Stimulated activated CD8-positive, alpha-beta memory T cell treated with anti-CD3 and anti-CD28 coated beads, Interleukin-4, amount 100 ng/mL, for 1 hour (primary cell): ENCODE measurements around the gene KIAA2012.
"Not testable (repeated sequence)": the region's sequence is repeated elsewhere in the genome, so short reads cannot be mapped to it uniquely, and the experiment has no call there.

Experiments used
- DNase-seq, 2 donors: peaks; one replicate each; pipeline ENCODE4 v3.0.0-alpha.2; 2020; ENCODE audit warnings: low read depth in 2 of 2, low spot score in 1 of 2

KIAA2012 gene

DNA sequence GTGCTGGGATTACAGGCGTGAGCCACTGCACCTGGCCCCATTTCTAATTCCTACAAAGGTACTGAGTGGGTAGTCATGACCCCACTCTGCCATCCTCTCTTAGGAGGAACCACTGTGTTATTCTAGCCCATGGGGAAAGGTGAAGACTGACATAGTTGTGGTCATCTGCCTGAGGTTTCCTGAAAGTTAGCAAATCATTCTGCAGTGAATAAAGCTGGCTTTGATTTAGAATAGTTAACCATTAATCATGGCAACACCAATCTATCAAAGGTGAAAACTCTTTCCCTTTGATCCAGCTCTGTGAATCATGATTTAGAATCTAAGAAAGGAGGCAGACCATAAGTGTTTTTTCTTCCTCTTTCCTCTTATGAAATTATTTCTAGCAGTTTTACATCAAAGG lies 114.5 kb downstream of the KIAA2012 start:
- no peak for DNase-seq

DNA sequence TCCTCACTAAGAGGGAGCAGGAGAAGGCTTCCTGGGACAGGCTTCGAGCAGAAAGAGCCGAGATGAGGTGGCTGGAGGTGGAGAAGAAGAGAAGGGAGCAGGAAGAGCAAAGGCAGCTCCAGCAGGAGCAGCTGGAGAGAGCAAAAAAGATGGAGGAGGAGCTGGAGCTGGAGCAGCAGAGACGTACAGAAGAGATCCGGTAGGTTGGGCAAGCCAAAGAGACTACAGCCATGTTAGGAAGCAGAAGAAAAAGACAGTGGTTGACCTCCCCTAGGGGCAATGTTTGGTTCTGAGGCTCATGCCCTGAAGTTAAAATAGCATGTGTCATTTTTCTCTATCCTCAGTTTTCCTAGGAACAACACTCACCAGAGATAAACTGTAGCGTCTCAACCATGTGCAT lies 120.2 kb downstream of the KIAA2012 start:
- no peak for DNase-seq

DNA sequence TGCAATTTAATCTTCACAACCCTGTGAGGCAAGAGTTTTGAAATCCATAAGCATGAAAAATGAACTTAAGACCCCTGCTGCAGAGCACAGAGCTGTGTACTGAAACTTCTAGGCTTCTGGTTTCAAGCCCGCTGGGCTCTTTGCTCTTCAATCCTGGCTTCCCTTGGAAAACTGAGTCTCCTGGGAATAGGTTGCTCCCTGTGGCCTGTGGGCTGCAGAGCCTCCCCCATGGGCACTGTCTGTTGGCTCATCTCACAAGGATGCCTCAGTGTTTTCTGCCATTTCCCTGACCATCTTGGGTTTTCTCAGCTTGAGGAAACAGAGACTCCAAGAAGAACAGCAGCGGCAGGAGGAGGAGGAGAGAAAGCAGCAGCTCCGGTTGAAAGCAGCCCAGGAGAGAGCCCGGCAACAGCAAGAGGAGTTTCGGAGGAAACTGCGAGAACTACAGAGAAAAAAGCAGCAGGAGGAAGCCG lies 120.9 kb downstream of the KIAA2012 start:
- DNase-seq, result no peak

DNA sequence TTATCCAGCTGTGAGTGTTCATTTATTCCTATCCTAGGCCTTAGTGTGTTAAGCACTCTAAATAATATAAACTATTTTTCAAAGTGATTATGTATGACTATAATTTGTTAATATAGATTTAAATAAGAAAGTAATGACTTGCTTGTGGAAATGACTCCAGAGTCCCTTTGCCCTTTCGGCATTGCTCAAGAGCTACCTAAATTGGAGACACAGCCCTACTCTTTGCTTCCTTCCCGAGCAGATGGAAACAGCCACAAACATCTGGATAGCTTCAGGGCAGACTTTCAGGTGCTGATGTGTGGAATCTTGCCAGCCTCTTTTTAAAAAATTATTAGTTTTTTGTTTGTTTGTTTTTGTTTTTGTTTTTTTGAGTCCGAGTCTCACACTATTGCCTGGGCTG lies 121.4 kb downstream of the KIAA2012 start:
- DNase-seq, result no peak

DNA sequence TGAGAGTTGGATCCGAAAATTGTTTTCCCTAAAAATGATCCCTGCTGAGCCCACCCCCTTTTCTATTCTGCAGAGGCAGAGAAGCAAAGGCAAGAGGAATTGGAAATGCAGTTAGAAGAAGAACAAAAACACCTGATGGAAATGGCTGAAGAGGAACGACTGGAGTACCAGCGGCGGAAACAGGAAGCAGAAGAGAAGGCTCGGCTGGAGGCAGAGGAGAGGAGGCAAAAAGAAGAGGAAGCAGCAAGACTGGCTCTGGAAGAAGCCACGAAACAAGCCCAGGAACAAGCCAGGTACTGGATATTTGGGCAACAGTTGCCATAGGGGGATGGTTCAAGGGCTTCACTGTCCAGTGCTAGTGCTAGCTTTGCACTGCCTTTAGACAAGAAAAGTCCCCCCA lies 123.7 kb downstream of the KIAA2012 start:
- no peak for DNase-seq

DNA sequence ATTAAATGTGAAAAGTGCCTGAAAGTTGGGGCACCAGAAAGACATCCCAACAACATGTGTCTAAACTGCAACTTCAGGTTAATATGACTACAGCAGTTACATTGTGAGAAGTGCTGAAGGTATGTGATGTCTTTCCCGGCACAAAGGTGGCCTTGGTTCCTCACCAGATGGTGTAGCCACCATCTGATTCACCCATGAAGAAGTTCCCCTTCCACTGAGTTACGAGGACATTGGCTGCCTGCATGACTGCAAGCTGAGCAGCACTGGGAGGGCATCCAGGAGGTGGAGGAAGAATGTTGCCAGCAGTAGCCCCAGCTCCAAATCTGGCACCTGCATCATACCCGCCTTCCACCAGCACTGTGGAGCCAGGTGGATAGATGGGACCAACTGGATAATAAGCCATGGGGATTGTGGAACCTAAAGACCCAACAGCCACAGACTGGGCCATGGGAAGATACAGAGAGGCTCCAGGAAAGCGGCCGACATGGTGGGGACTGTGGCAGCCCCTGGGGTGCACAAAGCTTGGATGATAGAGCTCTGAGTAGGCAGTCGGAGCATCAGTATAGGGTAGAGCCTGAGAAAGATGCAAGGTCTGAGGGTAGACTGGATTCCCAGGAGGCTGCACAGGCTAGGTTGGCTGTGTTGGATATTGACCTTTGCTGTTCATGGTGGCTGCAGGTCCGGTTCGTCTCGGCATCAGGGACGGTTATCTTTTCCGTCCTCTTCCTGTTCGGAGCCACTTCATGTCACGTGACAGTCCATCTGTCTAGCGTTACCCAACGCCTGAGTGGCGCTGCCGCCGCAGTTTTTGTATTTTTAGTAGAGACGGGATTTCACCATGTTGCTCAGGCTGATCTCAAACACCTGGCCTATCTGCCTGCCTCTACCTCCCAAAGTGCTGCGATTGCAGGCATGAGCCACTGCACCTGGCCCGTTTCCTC lies 128.4 kb downstream of the KIAA2012 start:
- DNase-seq, result no peak

DNA sequence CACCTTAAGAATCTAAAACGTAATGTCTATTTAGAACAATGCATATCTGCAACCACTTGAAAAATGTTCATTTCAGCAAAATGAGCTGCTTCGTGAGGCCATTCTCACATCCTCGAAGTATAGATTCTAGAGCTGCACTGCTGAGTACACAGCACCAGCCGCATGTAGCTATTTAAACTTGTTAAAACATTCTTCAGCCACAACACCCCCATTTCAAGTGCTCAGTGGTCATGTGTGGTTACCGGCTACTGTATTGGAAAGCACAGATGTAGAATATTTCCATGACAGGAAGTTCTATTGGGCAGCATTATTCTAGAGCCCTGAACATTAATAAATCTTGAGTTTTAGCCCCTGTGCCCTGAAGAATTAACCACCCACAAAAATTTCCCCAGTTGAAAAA lies 130.3 kb downstream of the KIAA2012 start:
- DNase-seq, result no peak

DNA sequence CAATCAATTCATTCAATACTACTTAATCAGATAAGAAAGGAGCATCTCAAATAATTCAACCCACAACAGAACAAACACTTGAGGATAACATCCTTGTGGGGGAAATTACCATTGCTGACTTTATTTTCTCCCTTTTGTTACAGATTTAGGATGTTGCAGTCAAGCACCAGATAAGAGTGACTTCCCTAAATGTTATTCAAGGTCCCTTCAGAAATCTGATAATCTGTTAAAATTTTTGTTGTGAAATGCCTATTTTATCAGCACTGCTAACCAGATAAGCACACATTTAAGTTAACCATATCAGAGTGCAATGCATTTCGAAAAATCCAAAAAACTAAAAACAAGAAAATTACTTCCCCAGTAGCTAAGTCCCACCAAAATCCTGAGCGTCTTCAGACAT lies 131.8 kb downstream of the KIAA2012 start:
- no peak for DNase-seq

DNA sequence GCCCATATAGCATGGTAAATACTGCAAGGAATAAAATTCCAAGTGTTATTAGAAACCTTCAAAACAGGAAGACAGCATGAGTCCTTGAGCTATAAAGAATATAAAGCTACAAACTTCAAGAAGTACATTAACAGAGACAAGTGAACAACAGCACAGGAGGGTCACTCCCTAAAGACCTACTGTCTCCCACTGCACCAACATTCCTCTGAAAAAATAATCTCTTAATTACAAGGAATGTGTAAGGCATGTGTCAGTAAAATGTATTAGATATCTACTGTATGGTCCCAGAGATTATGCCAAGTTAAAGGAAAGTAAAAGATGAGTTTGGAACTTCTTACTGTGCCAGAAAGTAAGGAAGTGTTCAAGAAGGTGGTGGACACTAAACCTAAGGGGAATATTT lies 135.5 kb downstream of the KIAA2012 start:
- no peak for DNase-seq

DNA sequence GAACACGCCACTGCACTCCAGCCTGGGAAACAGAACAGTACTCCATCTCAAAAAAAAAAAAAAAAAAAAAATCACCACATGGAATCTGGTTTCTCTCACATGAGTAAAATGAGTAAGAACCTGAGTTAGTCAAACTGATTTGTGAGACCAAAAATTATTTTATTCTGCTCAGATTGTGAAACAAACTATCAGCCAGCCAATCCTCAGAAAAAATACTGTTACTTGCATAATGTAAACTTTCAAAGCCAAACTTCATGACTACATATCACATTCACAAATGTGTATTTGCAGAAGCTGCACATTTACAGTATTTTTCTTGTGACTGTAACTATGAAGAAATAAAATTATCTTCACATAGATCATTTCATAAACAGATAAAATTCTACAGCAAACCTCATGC lies 142.1 kb downstream of the KIAA2012 start:
- no peak for DNase-seq

DNA sequence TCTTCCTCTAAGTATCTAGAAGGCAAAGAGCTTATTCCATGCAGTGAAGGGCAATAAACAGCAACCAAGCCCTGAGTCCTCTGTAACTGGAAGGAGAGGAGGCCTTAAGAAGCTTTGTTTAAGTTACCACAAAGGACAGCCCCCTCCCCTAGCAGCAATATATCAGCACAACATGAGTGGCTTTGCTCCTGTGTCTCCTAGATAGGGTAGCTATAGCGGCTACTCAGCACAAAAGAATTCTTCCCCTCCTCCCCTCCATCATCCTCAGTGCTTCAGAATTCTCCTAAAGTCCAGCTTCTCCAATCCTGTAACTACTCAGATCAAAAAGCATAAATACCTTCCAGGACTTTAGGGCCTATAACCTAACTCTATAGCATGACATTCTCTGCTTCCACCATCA lies 148.8 kb downstream of the KIAA2012 start:
- DNase-seq, result no peak

DNA sequence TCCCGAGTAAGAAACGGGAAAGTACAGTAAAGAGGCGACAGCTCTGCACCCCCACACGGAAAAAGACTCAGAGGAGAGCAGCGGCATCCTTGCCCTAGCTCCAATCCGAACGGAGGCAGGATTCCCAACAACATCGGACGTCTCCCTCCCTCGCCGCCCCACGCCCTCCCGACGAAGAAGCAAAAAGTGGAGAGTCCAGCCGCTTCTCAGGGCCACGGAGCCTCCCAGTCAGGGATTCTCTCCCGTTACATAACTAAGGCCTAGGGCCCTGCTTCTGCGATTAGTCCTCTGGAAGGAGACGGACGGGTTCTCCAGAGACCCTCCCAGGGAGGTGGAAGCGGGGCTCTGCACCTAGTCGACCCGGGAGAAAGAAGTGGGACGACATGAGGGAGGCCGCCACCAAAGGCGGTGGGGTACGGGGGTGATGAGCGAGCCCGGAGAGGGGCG lies 164.8 kb downstream of the KIAA2012 start:
- DNase-seq, result peak in 1 of 2 donors; percentile 2

DNA sequence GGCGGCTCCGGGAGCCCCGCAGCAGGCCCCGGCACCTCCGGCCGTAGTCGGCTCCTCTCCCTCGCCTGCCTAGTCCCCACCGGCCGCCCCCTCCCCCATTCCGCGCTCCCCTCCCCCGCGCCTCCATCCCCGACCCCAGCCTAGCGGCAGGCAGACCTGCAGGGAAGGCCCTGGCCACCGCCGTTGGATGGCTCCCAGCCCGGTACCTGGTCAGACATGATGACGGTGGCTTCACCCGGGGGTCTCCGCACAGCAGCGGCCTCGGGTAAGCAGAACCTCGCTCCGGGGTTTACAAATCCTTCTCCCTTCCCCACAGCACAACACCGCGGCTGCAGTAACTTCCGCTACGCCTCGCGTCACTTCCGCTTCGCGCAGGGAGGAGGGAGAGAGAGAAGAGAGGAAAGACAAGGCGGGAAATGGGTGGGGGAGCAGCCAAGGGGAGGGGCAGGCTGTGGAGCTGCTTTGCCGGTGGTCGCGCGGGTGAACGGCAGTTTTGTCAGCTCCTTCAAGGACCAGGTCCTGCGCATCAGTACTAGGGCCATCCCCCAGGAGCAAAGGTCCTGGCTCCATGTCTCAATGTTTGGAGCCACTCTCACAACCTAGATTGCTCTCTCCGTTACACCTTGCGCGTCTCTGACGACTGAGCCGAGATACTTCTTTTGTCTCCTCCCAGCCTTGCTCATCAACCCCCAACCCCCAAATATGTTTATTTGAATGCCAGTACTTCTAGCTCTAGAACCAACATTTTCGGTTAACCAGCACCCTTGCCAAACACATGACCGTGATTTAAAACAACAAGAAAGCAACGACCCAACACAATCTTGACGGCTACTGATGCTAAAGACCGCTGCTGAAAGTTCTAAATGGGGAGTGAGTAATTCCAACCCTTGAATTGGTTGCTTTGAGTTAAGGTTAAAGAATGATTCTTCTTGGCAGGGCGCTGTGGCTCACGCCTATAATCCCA lies 165.5 kb downstream of the KIAA2012 start, which contains the start of gene SUMO1:
Gene SUMO1 (minus strand): TSS at position 364 of the 964 bp plus-strand sequence. CDS start 146 bp downstream, at position 218.
- DNase-seq, result peak; percentile 77 to 78

DNA sequence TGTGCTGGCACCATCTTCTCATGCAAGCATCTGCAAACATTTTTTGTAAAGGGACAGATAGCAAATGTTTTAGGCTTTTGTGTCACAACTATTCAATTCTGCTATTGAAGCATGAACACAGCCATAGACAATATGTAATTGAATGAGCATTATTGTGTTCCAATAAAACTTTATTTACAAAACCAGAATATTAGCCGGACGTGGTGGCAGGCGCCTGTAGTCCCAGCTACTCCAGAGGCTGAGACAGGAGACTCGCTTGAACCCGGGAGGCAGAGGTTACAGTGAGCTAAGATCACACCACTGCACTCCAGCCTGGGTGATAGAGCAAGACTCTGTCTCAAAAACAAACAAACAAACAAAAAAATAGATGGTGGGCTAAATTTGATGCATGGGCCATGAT lies 174.7 kb downstream of the KIAA2012 start:
- not testable (repeated sequence) for DNase-seq

DNA sequence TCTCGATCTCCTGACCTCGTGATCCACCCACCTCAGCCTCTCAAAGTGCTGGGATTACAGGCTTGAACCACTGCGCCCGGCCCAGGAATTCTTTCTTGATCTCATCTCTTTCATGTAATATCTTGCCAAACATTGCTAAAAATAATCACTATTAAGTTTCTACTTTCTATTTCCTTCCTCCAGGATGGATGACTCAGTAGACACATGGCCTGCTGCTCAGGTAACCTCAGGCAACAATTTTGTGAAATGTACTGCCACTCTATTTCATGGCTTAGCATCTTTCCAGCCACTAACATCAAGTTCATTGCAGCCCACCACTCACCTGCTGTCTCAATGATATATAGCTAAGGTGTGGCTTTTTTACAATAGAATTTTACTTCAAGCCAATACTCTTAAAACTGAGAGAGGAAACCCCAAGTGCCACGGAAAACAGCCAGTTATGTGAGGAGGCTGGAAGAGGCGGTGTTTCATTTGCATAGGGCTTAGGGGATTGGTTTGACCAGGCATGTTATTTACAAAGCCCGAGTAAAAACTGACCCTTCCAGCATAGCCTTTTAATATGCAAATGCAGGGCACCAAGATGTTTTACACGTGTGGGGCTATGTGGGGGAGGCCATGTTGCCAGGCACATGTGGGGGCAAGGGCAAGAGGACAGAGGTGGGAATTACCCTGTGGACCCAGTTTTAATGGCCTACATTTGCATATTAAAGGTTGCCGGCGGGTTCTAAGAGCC lies 176.6 kb downstream of the KIAA2012 start:
- no peak for DNase-seq

DNA sequence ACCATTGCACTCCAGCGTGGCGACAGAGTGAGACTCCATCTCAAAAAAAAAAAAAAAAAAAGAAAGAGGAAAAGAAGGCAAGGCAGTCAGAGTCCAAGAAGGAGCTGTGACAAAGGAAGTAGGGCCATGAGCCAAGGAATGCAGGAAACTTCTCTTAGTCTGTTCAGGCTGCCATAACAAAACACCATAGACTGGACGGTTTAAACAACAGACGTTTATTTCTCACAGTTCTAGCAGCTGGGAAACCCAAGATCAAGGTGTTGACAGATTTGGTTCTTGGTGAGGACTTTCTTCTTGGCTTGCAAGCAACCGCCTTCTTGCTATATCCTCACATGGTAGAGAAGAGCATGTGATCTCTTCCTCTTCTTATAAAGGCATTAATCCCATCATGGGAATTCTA lies 178.4 kb downstream of the KIAA2012 start:
- DNase-seq, result no peak
